HG03196 (cell line): ENCODE measurements around the gene KCNA4.
"Not testable (repeated sequence)": the region's sequence is repeated elsewhere in the genome, so short reads cannot be mapped to it uniquely, and the experiment has no call there.

Source experiments
- ATAC-seq: cut with Tn5 transposase; IDR thresholded peaks from one replicate; pipeline ENCODE4 v1.9.1; 2021; ENCODE audit not compliant: unreplicated experiment

The KCNA4 gene

DNA sequence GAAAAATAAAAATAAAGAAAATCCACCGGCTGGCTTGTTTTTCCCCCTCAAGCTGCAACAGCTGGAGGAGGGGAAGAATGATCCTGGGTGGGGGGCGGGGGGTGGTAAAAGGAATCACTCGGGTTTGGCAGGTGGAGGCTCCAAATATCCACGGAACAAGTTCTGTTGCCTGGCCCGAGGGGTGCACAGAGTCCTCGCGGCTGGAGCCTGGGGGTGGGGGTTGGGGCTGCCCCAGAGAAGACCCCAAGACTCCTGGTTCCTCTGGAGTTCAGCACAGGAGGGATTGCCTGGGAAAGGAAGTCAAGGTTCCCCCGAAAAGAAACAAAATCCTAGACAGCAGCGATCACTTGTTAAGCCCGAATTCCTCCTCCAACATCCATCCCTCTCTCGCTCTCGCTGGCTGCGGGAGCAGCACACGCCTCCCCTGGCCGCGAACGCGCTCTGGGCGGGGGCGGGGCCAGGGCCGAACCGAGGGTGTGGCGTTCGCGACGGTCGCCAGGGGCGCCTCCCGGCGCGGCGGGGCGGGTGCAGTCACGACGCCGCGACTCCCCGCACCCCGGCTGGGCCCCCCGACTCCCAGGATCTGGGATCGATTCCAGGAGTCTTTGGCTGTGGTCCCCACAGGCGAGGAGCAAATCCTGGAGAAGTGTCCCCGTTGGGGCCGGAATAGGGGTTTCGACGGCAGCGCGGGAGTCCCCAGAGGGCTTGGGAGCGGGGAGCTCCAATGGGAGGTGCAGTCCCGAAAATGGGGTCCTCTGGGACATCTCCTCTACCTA lies at the start of gene KCNA4:
Gene KCNA4 (minus strand): TSS at position 443 of the 776 bp plus-strand sequence. CDS start 4,352 bp downstream, outside the sequence.
- no peak for ATAC-seq

GRCh38 chr11:30062103-30062502 lies 45.3 kb upstream of the KCNA4 start:
- ATAC-seq, result no peak

GRCh38 chr11:30059172-30059815 lies 42.5 kb upstream of the KCNA4 start:
- no peak for ATAC-seq

DNA sequence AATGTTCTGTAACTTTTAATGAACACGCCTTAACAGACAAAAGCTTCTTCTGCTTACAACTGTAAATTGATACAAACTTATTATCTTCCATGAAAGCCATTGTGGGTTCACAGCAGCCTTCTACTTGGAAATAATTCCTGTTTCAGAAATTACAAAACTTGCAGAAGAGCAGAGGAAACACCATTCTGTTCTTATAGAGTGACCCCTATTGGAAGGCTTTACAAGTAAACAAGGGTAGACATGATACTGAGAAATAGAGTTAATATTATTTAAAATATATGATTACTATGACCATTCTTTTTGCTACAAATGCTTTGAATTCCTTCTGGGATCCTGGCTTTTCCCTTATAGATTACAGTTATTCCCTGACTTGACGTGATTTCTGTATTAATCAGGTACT lies 32.4 kb upstream of the KCNA4 start:
- ATAC-seq, result no peak

GRCh38 chr11:30046578-30046945 lies 29.7 kb upstream of the KCNA4 start:
- no peak for ATAC-seq

GRCh38 chr11:30045921-30046577 lies 29.2 kb upstream of the KCNA4 start:
- ATAC-seq, result no peak

- no peak for ATAC-seq
Observed at GRCh38 chr11:30045144-30045543, 28.3 kb upstream of the KCNA4 start.

- no peak for ATAC-seq
Observed at GRCh38 chr11:30041171-30041570, 24.3 kb upstream of the KCNA4 start.

DNA sequence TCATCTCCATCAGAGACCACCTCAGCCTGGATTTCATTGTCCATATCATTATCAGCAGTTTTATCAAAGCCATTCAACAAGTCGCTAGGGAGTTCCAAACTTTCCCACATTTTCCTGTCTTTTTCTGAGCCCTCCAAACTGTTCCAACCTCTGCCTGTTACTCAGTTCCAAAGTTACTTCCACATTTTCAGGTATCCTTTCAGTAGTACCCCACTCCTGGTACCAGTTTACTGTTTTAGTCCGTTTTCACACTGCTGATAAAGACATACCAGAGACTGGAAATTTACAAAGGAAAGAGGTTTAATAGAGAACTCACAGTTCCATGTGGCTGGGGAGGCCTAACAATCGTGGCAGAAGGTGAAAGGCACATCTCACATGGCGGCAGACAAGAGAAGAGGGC lies 17.9 kb upstream of the KCNA4 start:
- ATAC-seq, result not testable (repeated sequence)

DNA sequence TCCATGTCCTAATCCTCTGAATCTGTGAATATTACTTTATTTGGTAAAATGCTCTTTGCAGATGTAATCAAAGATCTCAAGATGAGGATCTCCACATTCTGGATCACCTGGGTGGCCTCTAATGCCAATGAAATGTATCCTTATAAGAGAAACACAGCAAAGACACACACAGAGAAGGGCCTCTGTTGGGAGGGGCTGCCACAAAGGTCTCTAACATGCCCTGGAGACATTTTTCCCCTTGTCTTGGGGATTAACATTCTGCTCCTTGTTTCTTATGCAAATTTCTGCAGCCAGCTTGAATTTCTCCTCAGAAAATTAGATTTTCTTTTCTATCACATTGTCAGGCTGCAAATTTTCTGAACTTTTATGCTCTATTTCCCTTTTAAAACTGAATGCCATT lies 17.3 kb upstream of the KCNA4 start:
- not testable (repeated sequence) for ATAC-seq

- no peak for ATAC-seq
Observed at GRCh38 chr11:30025396-30026139, 8.7 kb upstream of the KCNA4 start.

GRCh38 chr11:30023074-30023473 lies 6.2 kb upstream of the KCNA4 start:
- no peak for ATAC-seq

- no peak for ATAC-seq
Observed at GRCh38 chr11:30019481-30019880, 2.7 kb upstream of the KCNA4 start.

GRCh38 chr11:30018495-30018894 lies 1.7 kb upstream of the KCNA4 start:
- no peak for ATAC-seq

- ATAC-seq, result no peak
Observed at GRCh38 chr11:30017445-30017895, 640 bp upstream of the KCNA4 start.

DNA sequence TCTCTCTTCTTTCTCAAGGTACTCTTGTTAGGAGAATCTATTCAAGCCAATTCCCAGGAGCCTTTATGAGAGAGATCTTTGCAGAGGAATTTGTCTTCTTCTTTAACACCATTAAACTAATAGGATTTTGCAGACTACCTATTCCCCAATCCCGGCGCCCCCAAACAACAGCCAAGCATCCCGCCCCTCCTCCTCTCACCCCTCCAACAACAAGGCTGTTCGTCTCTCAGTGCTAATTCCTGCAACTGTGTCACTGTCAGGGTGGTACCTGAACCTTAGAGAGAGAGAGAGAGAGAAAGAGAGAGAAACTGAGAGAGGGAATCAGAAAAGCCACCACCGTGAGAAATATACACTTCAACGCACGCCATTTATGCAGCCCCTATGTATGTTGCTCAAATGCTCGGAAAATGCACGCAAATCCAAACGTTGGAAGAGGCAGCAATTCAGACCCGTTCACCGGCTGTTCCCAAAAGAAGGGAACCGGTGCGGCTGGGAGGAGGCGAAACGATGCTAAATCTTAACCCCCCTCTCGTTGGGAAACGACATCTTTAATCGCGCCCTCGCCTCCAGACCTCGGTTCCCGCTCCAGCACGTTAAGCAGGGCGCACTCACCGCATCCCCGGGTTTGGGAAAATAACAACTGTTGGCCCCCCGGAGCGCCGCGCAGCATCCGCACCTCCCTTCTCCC lies 961 bp downstream of the KCNA4 start:
- no peak for ATAC-seq

GRCh38 chr11:30012346-30012745 lies 4.5 kb downstream of the KCNA4 start:
- no peak for ATAC-seq

GRCh38 chr11:30009060-30009459 lies 7.8 kb downstream of the KCNA4 start:
- no peak for ATAC-seq

DNA sequence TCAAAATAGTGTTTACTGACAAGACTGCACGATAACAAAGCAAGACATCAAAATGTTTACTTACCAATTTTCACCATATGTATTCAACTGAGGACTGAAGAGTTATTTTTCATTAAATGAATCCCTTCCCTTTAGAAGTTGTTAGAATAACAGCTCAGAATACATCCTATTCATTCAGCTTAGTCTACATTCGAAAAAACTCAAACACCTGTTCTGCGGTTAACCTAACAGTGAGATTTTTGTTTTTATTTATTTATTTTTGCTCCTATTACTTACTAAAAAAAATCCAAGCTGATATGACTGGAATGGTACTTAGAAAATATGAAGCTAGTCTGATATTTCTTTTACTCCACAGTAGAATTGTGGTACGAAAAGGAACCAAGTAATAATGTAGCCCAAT lies 10.0 kb downstream of the KCNA4 start:
- ATAC-seq, result no peak

DNA sequence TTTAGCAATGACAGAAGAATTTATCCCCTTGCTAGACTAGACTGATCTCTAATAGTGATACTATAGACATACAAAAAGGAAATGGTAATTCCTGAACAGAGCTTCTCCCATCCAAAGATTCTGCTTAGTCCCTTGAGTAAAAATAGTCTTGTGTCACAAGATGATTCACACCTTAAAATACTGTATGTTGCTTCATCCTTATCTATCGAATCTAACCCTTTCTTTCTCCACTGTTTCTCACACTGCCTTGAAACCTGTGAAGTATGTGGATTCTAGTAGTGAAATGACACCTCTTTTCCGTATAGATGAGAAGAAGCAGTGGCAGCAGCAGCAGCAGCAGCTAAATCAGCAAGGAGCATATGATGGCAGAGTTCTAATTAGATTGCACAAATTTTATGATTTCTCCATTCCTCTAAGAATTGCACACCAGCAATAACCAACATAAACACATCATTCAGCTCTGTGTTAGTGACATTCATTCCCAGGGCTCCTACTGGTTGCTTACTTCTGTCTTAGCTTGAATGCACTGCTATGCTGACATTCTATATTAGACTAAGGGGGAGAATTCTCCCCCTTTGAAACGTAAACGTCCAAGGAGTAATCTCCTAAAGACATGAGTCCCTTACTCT lies 14.6 kb downstream of the KCNA4 start:
- no peak for ATAC-seq
